Measurements from ENCODE around the gene HDAC4. TPM values are rescaled to one million over a fixed set of nuclear protein-coding genes. Genes with fewer than 3 reads are reported as not detected.

HDAC4 gene
- total and polyA plus RNA-seq, 2 of the 4 experiments (the other 2 are of a cell fraction): 4.1 to 7.2 TPM

DNA sequence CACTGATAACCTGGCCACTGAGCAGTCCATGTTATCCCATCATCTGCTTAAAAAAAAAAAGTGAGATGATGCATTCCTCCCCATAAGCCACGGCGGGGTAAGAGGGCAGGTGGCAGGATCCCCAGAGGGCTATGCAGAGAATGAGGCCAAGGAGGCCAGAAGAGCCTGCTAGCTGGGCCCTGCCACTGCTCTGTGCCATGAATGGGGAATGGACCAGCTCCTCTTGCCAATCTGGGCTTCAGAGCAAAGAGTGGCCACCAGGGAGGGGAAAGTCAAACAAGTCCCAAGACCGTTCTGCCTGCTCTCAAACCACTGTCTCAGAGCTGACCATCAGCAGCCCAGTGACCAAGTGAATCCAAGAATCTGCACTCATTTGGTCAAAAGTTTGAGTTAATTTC is 350.6 kb downstream of the HDAC4 start:
- Histone ChIP-seq H2AK5ac (ENCODE audit: low read depth, low read length) (no peak overlapping the region), H3K56ac (ENCODE audit: extremely low read depth, insufficient read depth, low read length) (no peak overlapping the region), H3K9me3 (ENCODE audit: control insufficient read depth, insufficient read depth, low read length) (peaks cover 6% of the 10 kb centered on the region; the same call in 1 of the 2 replicates), H4K20me1 (ENCODE audit: insufficient read depth, low read length) (no peaks in the 10 kb centered on the region), H2BK20ac (ENCODE audit: low read depth, low read length) (no peak overlapping the region), H4K91ac (ENCODE audit: insufficient read depth, low read depth, low read length) (no peak overlapping the region), H3K4me3 (ENCODE audit: insufficient read depth, low read depth, low read length) (no peak overlapping the region), H2BK5ac (ENCODE audit: low read depth, low read length, poor library complexity, severe bottlenecking) (no peak overlapping the region), H3K9ac (ENCODE audit: low read depth, low read length) (no peak overlapping the region), H4K5ac (ENCODE audit: low read depth, low read length) (no peak overlapping the region), H3K9me1 (ENCODE audit: insufficient read depth, low read length) (no peaks in the 10 kb centered on the region), H3K14ac (replicated peaks; ENCODE audit: low read depth, low read length) (no peak overlapping the region), H3K23ac (ENCODE audit: low read depth, low read length) (no peak overlapping the region), H3K36me3 (ENCODE audit: control insufficient read depth, insufficient read depth, low read length) (peaks cover 40% of the 10 kb centered on the region), H2AK9ac (replicated peaks; ENCODE audit: low read depth, low read length, poor library complexity) (no peak overlapping the region), H2BK120ac (ENCODE audit: low read depth, low read length) (no peak overlapping the region), H2BK15ac (ENCODE audit: low read depth, low read length) (no peak overlapping the region), H3K4me2 (ENCODE audit: low read depth, low read length) (no peak overlapping the region), H3K18ac (ENCODE audit: low read depth, low read length) (no peak overlapping the region), H3K79me1 (ENCODE audit: low read depth in 1 of 2, low read length in 2 of 2) (no peaks in the 10 kb centered on the region), H2AFZ (replicated peaks; ENCODE audit: low read length, poor library complexity) (no peak overlapping the region), H4K8ac (ENCODE audit: low read depth in 2 of 2, low read length in 2 of 2) (no peak overlapping the region), H3K4me1 (ENCODE audit: control insufficient read depth, insufficient read depth, low read length) (peaks cover 4% of the 10 kb centered on the region), H3K4ac (ENCODE audit: low read depth, low read length) (no peak overlapping the region), H3K27me3 (ENCODE audit: control insufficient read depth, insufficient read depth, low read length) (no peaks in the 10 kb centered on the region), H3K27ac (ENCODE audit: insufficient read depth, low read length) (no peak overlapping the region)
- TF ChIP-seq POLR2A (IDR thresholded peaks at IDR 0.05; ENCODE audit: low read depth, low read length): no peak
- no peak for DNase-seq
- BruUV-seq (replicated peaks): no TSS peak
- POLR2A ChIA-PET (ENCODE audit: unreplicated experiment): no interaction called here
- in situ Hi-C loops (cut with MboI; ENCODE audit: low sequenced_read_pairs) (loop anchor here (10.0 kb wide), 1 partner anchor 945 kb away; no protein-coding TSS in a partner anchor), dilution Hi-C loops (cut with HindIII; ENCODE audit: low sequenced_read_pairs, unreplicated experiment) (no loop called here), intact Hi-C loops (cut with micrococcal nuclease) (no loop called here)
- CTCF ChIA-PET: no interaction called here
- no CpG with 5 or more reads among the region's 3 CpGs for WGBS, 2 experiments (ENCODE audit: extremely low coverage in 2 of 2, insufficient read length in 1 of 2)
- ATAC-seq (ENCODE audit: low read depth): no peak

Data from IMR-90 (cell line).